Glomerular endothelial cell (primary cell): ENCODE data around the gene UBE2D4. TPM values are rescaled to one million over a fixed set of nuclear protein-coding genes. Genes with fewer than 3 reads are reported as not detected.
"Not testable (repeated sequence)": the region's sequence is repeated elsewhere in the genome, so short reads cannot be mapped to it uniquely, and the experiment has no call there.

Experiments used
- DNase-seq: peaks from one replicate; pipeline ENCODE4 v3.0.0-alpha.2; 2011; ENCODE audit warnings: low read depth, low spot score; ENCODE audit errors: extremely low read depth
- total RNA-seq: library from RNA; depleted of rRNA; stranded (reverse); fragments of >200 nt; gene quantifications from 2 replicates; pipeline ENCODE4 v1.2.3, GENCODE V29; 2015

The UBE2D4 gene
- total RNA-seq = 11.6 and 21.4 TPM in 2 replicates

- DNase-seq = no peak
Observed at GRCh38 chr7:43925984-43926797, at the start of gene UBE2D4. TSS of gene UBE2D4 (plus strand) at chr7:43926436. CDS start at chr7:43926533, 97 bp downstream.

GRCh38 chr7:43876976-43877745, 49.1 kb upstream of the UBE2D4 start:
- DNase-seq = no peak

GRCh38 chr7:43877968-43878864, 48.0 kb upstream of the UBE2D4 start:
- DNase-seq = no peak

GRCh38 chr7:43878867-43879266, 47.4 kb upstream of the UBE2D4 start:
- DNase-seq = peak; percentile 58

GRCh38 chr7:43879477-43879876, 46.8 kb upstream of the UBE2D4 start:
- no peak for DNase-seq

- DNase-seq = peak; percentile 56
Observed at GRCh38 chr7:43880596-43880995, 45.6 kb upstream of the UBE2D4 start.

- DNase-seq = no peak
Observed at GRCh38 chr7:43884209-43884608, 42.0 kb upstream of the UBE2D4 start.

- DNase-seq = no peak
Observed at GRCh38 chr7:43884617-43885016, 41.6 kb upstream of the UBE2D4 start.

- DNase-seq = no peak
Observed at GRCh38 chr7:43888993-43889945, 37.0 kb upstream of the UBE2D4 start.

- DNase-seq = no peak
Observed at GRCh38 chr7:43890468-43890867, 35.8 kb upstream of the UBE2D4 start.

GRCh38 chr7:43891069-43891955, 34.9 kb upstream of the UBE2D4 start:
- no peak for DNase-seq

- no peak for DNase-seq
Observed at GRCh38 chr7:43895847-43896415, 30.3 kb upstream of the UBE2D4 start.

- not testable (repeated sequence) for DNase-seq
Observed at GRCh38 chr7:43898571-43898970, 27.7 kb upstream of the UBE2D4 start.

- no peak for DNase-seq
Observed at GRCh38 chr7:43902542-43903054, 23.6 kb upstream of the UBE2D4 start.

GRCh38 chr7:43904533-43905208, 21.6 kb upstream of the UBE2D4 start:
- DNase-seq = no peak

GRCh38 chr7:43905209-43905946, 20.9 kb upstream of the UBE2D4 start:
- DNase-seq = no peak

GRCh38 chr7:43905956-43906330, 20.3 kb upstream of the UBE2D4 start:
- no peak for DNase-seq
